AG04450 (cell line): ENCODE data around the gene MZF1. TPM values are rescaled to one million over a fixed set of nuclear protein-coding genes. Genes with fewer than 3 reads are reported as not detected.

Experiments used
- CTCF ChIA-PET: fragments of 300-600, 350-600 bp; formaldehyde crosslinking; extraction: SDS; loops from one replicate; lab custom pipeline; 2022; ENCODE audit warnings: antibody characterized with exemption, inconsistent platforms; lab: Charles Lee
- POLR2A ChIA-PET: fragments of 350-600 bp; formaldehyde crosslinking; extraction: SDS; loops from one replicate; lab custom pipeline; 2021; ENCODE audit warnings: antibody characterized with exemption, inconsistent platforms; lab: Yijun Ruan, JAX
- DNase-seq: peaks from one replicate; pipeline ENCODE4 v3.0.0-alpha.2; 2011; ENCODE audit warnings: low read depth, low spot score
- H3K27ac ChIP-seq: one replicate; pipeline ENCODE4 v1.5.1; 2012; ENCODE audit warnings: low read depth, low read length, control low read depth
- H3K27me3 ChIP-seq: one replicate; pipeline ENCODE4 v1.6.0; 2012; ENCODE audit warnings: low read length; ENCODE audit not compliant: control insufficient read depth, insufficient read depth
- H3K4me3 ChIP-seq: 2 replicates; pipeline ENCODE4 v1.5.1; 2011; ENCODE audit warnings: mild to moderate bottlenecking, low read depth, low read length, control low read depth
- H3K9me3 ChIP-seq: 2 replicates; pipeline ENCODE4 v1.5.1; 2012; ENCODE audit warnings: low read length; ENCODE audit not compliant: control insufficient read depth, insufficient read depth
- CTCF ChIP-seq: IDR thresholded peaks from 2 replicates; pipeline ENCODE4 v1.5.1; 2011; ENCODE audit warnings: low read depth, low read length, control low read depth, inconsistent platforms
- polyA plus RNA-seq: library from polyadenylated mRNA; depleted of rRNA; stranded (reverse); fragments of >200 nt; gene quantifications from 2 replicates; pipeline ENCODE4 v1.2.3, GENCODE V29; 2011

Gene MZF1
- polyA plus RNA-seq, 1 experiment = 5.5 TPM

GRCh38 chr19:58557221-58558065, 15.7 kb downstream of the MZF1 start:
- no peak for DNase-seq
- CTCF ChIA-PET = interaction anchor here (0.9 to 1.9 kb wide), 2 partner anchors 38 kb away, joined by 3 to 5 read pairs; partner anchors contain the start of gene ZBTB45
- no peaks in the 10 kb centered on the region for H3K27me3 ChIP-seq

GRCh38 chr19:58556622-58557220, 16.4 kb downstream of the MZF1 start:
- peak overlapping the region; percentile 95 for H3K4me3 ChIP-seq
- no peaks in the 10 kb centered on the region; the same call in 1 of the 2 replicates for H3K9me3 ChIP-seq
- no peak for TF ChIP-seq CTCF
- ChIA-PET POLR2A (interaction anchor here (1.0 to 1.1 kb wide), 2 partner anchors 13 to 37 kb away, joined by 3 to 5 read pairs; partner anchors contain the start of genes TRIM28 and ZBTB45), CTCF (interaction anchor here (0.9 kb wide), 1 partner anchor 37 kb away, joined by 3 read pairs; the partner anchor contains the start of gene ZBTB45)
- no peak for DNase-seq
- H3K27ac ChIP-seq = peak overlapping the region; percentile 39
- no peaks in the 10 kb centered on the region for H3K27me3 ChIP-seq

More at GRCh38 chr19:58557221-58558065, 15.7 kb downstream of the MZF1 start:
- Histone ChIP-seq H3K9me3 (no peaks in the 10 kb centered on the region; the same call in 1 of the 2 replicates), H3K4me3 (peak overlapping the region; percentile 95), H3K27ac (peak overlapping the region; percentile 61)
- no peak for TF ChIP-seq CTCF
- POLR2A ChIA-PET = interaction anchor here (0.7 to 2.4 kb wide), 5 partner anchors 13 to 195 kb away, joined by 3 to 22 read pairs (median 5); partner anchors contain the start of genes TRIM28 and ZBTB45

GRCh38 chr19:58555920-58556621, 17.1 kb downstream of the MZF1 start:
- DNase-seq = no peak
- Histone ChIP-seq H3K27ac (no peak overlapping the region), H3K4me3 (peak overlapping the region; percentile 95), H3K9me3 (no peaks in the 10 kb centered on the region; the same call in 1 of the 2 replicates), H3K27me3 (no peaks in the 10 kb centered on the region)
- ChIA-PET CTCF (interaction anchor here (1.5 to 3.4 kb wide), 2 partner anchors 25 to 37 kb away, joined by 5 to 18 read pairs; partner anchors contain the start of gene ZBTB45), POLR2A (interaction anchor here (1.8 to 3.8 kb wide), 3 partner anchors 12 to 36 kb away, joined by 11 to 47 read pairs (median 30); partner anchors contain the start of genes TRIM28 and ZBTB45)
- TF ChIP-seq CTCF = no peak

- no peaks in the 10 kb centered on the region for H3K27me3 ChIP-seq
- no peaks in the 10 kb centered on the region; the same call in 1 of the 2 replicates for H3K9me3 ChIP-seq
- no peak for TF ChIP-seq CTCF
- CTCF ChIA-PET = interaction anchor here (0.7 to 3.4 kb wide), 3 partner anchors 25 to 41 kb away, joined by 3 to 18 read pairs (median 5); partner anchors contain the start of gene ZBTB45
- DNase-seq = no peak
- H3K27ac ChIP-seq = peak overlapping the region; percentile 91
- peak overlapping the region; percentile 87 for H3K4me3 ChIP-seq
- POLR2A ChIA-PET = interaction anchor here (1.0 to 3.8 kb wide), 5 partner anchors 9 to 199 kb away, joined by 3 to 47 read pairs (median 11); partner anchors contain the start of genes TRIM28 and ZBTB45
Measured at GRCh38 chr19:58555369-58555885, 17.7 kb downstream of the MZF1 start.
